ENCODE measurements around the gene DEF6.

Gene DEF6

GRCh38 chr6:35343835-35344550 lies 46.4 kb downstream of the DEF6 start:
- 64% methylated on average over 4 of the region's 6 CpGs for WGBS (ENCODE audit: insufficient coverage)
- DNase-seq, result no peak
- Histone ChIP-seq H3K4me3 (ENCODE audit: control insufficient read depth in 1 of 7, extremely low read depth in 1 of 7, insufficient read depth in 4 of 7, low read depth in 2 of 7, low read length in 6 of 7) (peak overlapping the region in 2 of 7 experiments; percentile 8 to 86), H3K36me3 (ENCODE audit: control insufficient read depth in 4 of 4, insufficient read depth in 4 of 4, low read length in 3 of 4) (peaks cover 0 to 3% (median 0%) of the 10 kb centered on the region in 4 experiments), H3K27me3 (replicated peaks in 2 of 5; ENCODE audit: control insufficient read depth in 4 of 5, insufficient read depth in 5 of 5, low read length in 4 of 5) (peaks cover 0 to 44% (median 31%) of the 10 kb centered on the region in 5 experiments), H3K4me1 (ENCODE audit: control extremely low read depth in 1 of 4, control insufficient read depth in 4 of 4, insufficient read depth in 4 of 4, low read length in 3 of 4) (peaks cover 3 to 34% (median 21%) of the 10 kb centered on the region in 4 experiments), H3K27ac (ENCODE audit: insufficient read depth in 1 of 2, low read depth in 1 of 2, low read length in 2 of 2, poor library complexity in 1 of 2, severe bottlenecking in 2 of 2) (no peak overlapping the region), H3K9me3 (ENCODE audit: control extremely low read depth in 1 of 5, control insufficient read depth in 4 of 5, insufficient read depth in 2 of 5, low read depth in 1 of 5, low read length in 4 of 5) (no peaks in the 10 kb centered on the region)
- CTCF ChIA-PET, result interaction anchor here (0.9 to 2.0 kb wide), 18 partner anchors 9 to 210 kb away, joined by 3 to 26 read pairs (median 5); partner anchors contain the start of gene FANCE
- POLR2A ChIA-PET, result interaction anchor here (0.6 to 1.3 kb wide), 3 partner anchors 74 to 105 kb away, joined by 3 read pairs; no protein-coding TSS in a partner anchor

- WGBS (ENCODE audit: insufficient coverage), result 100% methylated on average over 1 of the region's 4 CpGs
These were observed 53.8 kb downstream of the DEF6 start for GRCh38 chr6:35351422-35351821.

GRCh38 chr6:35352735-35353134 lies 55.1 kb downstream of the DEF6 start:
- 100% methylated on average over 1 of the region's 2 CpGs for WGBS (ENCODE audit: insufficient coverage)
- peaks cover 0 to 8% (median 7%) of the 10 kb centered on the region in 4 experiments for H3K4me1 ChIP-seq (ENCODE audit: control extremely low read depth in 1 of 4, control insufficient read depth in 4 of 4, insufficient read depth in 4 of 4, low read length in 3 of 4)
- H3K36me3 ChIP-seq (ENCODE audit: control insufficient read depth in 4 of 4, insufficient read depth in 4 of 4, low read length in 3 of 4), result peaks cover 0 to 6% (median 0%) of the 10 kb centered on the region in 4 experiments
- H3K4me3 ChIP-seq (ENCODE audit: control insufficient read depth in 1 of 7, extremely low read depth in 1 of 7, insufficient read depth in 4 of 7, low read depth in 2 of 7, low read length in 6 of 7), result no peak overlapping the region
- POLR2A ChIA-PET, result no interaction called here
- peaks cover 0 to 34% (median 24%) of the 10 kb centered on the region in 5 experiments for H3K27me3 ChIP-seq (replicated peaks in 2 of 5; ENCODE audit: control insufficient read depth in 4 of 5, insufficient read depth in 5 of 5, low read length in 4 of 5)
- no peak for DNase-seq
- no peak overlapping the region for H3K27ac ChIP-seq (ENCODE audit: insufficient read depth in 1 of 2, low read depth in 1 of 2, low read length in 2 of 2, poor library complexity in 1 of 2, severe bottlenecking in 2 of 2)
- peaks cover 0 to 4% (median 3%) of the 10 kb centered on the region in 5 experiments for H3K9me3 ChIP-seq (ENCODE audit: control extremely low read depth in 1 of 5, control insufficient read depth in 4 of 5, insufficient read depth in 2 of 5, low read depth in 1 of 5, low read length in 4 of 5)
- CTCF ChIA-PET, result interaction anchor here (1.0 to 1.3 kb wide), 2 partner anchors 9 to 115 kb away, joined by 3 read pairs; no protein-coding TSS in a partner anchor

More at GRCh38 chr6:35351422-35351821, 53.8 kb downstream of the DEF6 start:
- ChIA-PET CTCF (interaction anchor here (0.9 kb wide), 1 partner anchor 116 kb away, joined by 3 read pairs; no protein-coding TSS in a partner anchor), POLR2A (no interaction called here)
- Histone ChIP-seq H3K4me1 (ENCODE audit: control extremely low read depth in 1 of 4, control insufficient read depth in 4 of 4, insufficient read depth in 4 of 4, low read length in 3 of 4) (peaks cover 0 to 8% (median 7%) of the 10 kb centered on the region in 4 experiments), H3K9me3 (ENCODE audit: control extremely low read depth in 1 of 5, control insufficient read depth in 4 of 5, insufficient read depth in 2 of 5, low read depth in 1 of 5, low read length in 4 of 5) (peaks cover 0 to 4% (median 3%) of the 10 kb centered on the region in 5 experiments), H3K27me3 (replicated peaks in 2 of 5; ENCODE audit: control insufficient read depth in 4 of 5, insufficient read depth in 5 of 5, low read length in 4 of 5) (peaks cover 0 to 37% (median 24%) of the 10 kb centered on the region in 5 experiments), H3K27ac (ENCODE audit: insufficient read depth in 1 of 2, low read depth in 1 of 2, low read length in 2 of 2, poor library complexity in 1 of 2, severe bottlenecking in 2 of 2) (no peak overlapping the region), H3K4me3 (ENCODE audit: control insufficient read depth in 1 of 7, extremely low read depth in 1 of 7, insufficient read depth in 4 of 7, low read depth in 2 of 7, low read length in 6 of 7) (no peak overlapping the region), H3K36me3 (ENCODE audit: control insufficient read depth in 4 of 4, insufficient read depth in 4 of 4, low read length in 3 of 4) (peaks cover 0 to 6% (median 0%) of the 10 kb centered on the region in 4 experiments)
- no peak for DNase-seq

- Histone ChIP-seq H3K4me3 (ENCODE audit: control insufficient read depth in 1 of 7, extremely low read depth in 1 of 7, insufficient read depth in 4 of 7, low read depth in 2 of 7, low read length in 6 of 7) (no peak overlapping the region), H3K36me3 (ENCODE audit: control insufficient read depth in 4 of 4, insufficient read depth in 4 of 4, low read length in 3 of 4) (peaks cover 0 to 6% (median 0%) of the 10 kb centered on the region in 4 experiments), H3K9me3 (ENCODE audit: control extremely low read depth in 1 of 5, control insufficient read depth in 4 of 5, insufficient read depth in 2 of 5, low read depth in 1 of 5, low read length in 4 of 5) (peaks cover 0 to 4% (median 3%) of the 10 kb centered on the region in 5 experiments), H3K27ac (ENCODE audit: insufficient read depth in 1 of 2, low read depth in 1 of 2, low read length in 2 of 2, poor library complexity in 1 of 2, severe bottlenecking in 2 of 2) (no peak overlapping the region), H3K4me1 (ENCODE audit: control extremely low read depth in 1 of 4, control insufficient read depth in 4 of 4, insufficient read depth in 4 of 4, low read length in 3 of 4) (no peaks in the 10 kb centered on the region), H3K27me3 (replicated peaks in 2 of 5; ENCODE audit: control insufficient read depth in 4 of 5, insufficient read depth in 5 of 5, low read length in 4 of 5) (peaks cover 0 to 42% (median 37%) of the 10 kb centered on the region in 5 experiments)
- ChIA-PET POLR2A (no interaction called here), CTCF (interaction anchor here (1.4 to 2.7 kb wide), 3 partner anchors 10 to 111 kb away, joined by 3 to 8 read pairs (median 6); partner anchors contain the start of gene DEF6)
- DNase-seq, result no peak
- WGBS (ENCODE audit: insufficient coverage), result 99% methylated on average over 7 of the region's 13 CpGs
These were observed 56.9 kb downstream of the DEF6 start for GRCh38 chr6:35354361-35355135.

- POLR2A ChIA-PET, result interaction anchor here (1.2 kb wide), 1 partner anchor 111 kb away, joined by 4 read pairs; no protein-coding TSS in a partner anchor
- peaks cover 0 to 6% (median 0%) of the 10 kb centered on the region in 4 experiments for H3K36me3 ChIP-seq (ENCODE audit: control insufficient read depth in 4 of 4, insufficient read depth in 4 of 4, low read length in 3 of 4)
- WGBS (ENCODE audit: insufficient coverage), result 100% methylated on average over 1 of the region's 1 CpG
These were observed 58.8 kb downstream of the DEF6 start for GRCh38 chr6:35356391-35356790.

GRCh38 chr6:35357677-35358076 lies 60.1 kb downstream of the DEF6 start:
- H3K27me3 ChIP-seq (replicated peaks in 2 of 5; ENCODE audit: control insufficient read depth in 4 of 5, insufficient read depth in 5 of 5, low read length in 4 of 5), result peaks cover 0 to 44% (median 39%) of the 10 kb centered on the region in 5 experiments
- H3K36me3 ChIP-seq (ENCODE audit: control insufficient read depth in 4 of 4, insufficient read depth in 4 of 4, low read length in 3 of 4), result peaks cover 0 to 3% (median 0%) of the 10 kb centered on the region in 4 experiments
- ChIA-PET POLR2A (no interaction called here), CTCF (interaction anchor here (0.9 kb wide), 1 partner anchor 10 kb away, joined by 3 read pairs; no protein-coding TSS in a partner anchor)
- H3K27ac ChIP-seq (ENCODE audit: insufficient read depth in 1 of 2, low read depth in 1 of 2, low read length in 2 of 2, poor library complexity in 1 of 2, severe bottlenecking in 2 of 2), result no peak overlapping the region
- no peak overlapping the region for H3K4me3 ChIP-seq (ENCODE audit: control insufficient read depth in 1 of 7, extremely low read depth in 1 of 7, insufficient read depth in 4 of 7, low read depth in 2 of 7, low read length in 6 of 7)
- no peaks in the 10 kb centered on the region for H3K4me1 ChIP-seq (ENCODE audit: control extremely low read depth in 1 of 4, control insufficient read depth in 4 of 4, insufficient read depth in 4 of 4, low read length in 3 of 4)
- DNase-seq, result no peak
- peaks cover 0 to 1% (median 0%) of the 10 kb centered on the region in 5 experiments for H3K9me3 ChIP-seq (ENCODE audit: control extremely low read depth in 1 of 5, control insufficient read depth in 4 of 5, insufficient read depth in 2 of 5, low read depth in 1 of 5, low read length in 4 of 5)
- WGBS (ENCODE audit: insufficient coverage), result 86% methylated on average over 2 of the region's 4 CpGs

More at GRCh38 chr6:35356391-35356790, 58.8 kb downstream of the DEF6 start:
- no peaks in the 10 kb centered on the region for H3K4me1 ChIP-seq (ENCODE audit: control extremely low read depth in 1 of 4, control insufficient read depth in 4 of 4, insufficient read depth in 4 of 4, low read length in 3 of 4)
- H3K9me3 ChIP-seq (ENCODE audit: control extremely low read depth in 1 of 5, control insufficient read depth in 4 of 5, insufficient read depth in 2 of 5, low read depth in 1 of 5, low read length in 4 of 5), result peaks cover 0 to 4% (median 3%) of the 10 kb centered on the region in 5 experiments
- no peak overlapping the region for H3K4me3 ChIP-seq (ENCODE audit: control insufficient read depth in 1 of 7, extremely low read depth in 1 of 7, insufficient read depth in 4 of 7, low read depth in 2 of 7, low read length in 6 of 7)
- H3K27ac ChIP-seq (ENCODE audit: insufficient read depth in 1 of 2, low read depth in 1 of 2, low read length in 2 of 2, poor library complexity in 1 of 2, severe bottlenecking in 2 of 2), result no peak overlapping the region
- no peak for DNase-seq
- peaks cover 0 to 46% (median 38%) of the 10 kb centered on the region in 5 experiments for H3K27me3 ChIP-seq (replicated peaks in 2 of 5; ENCODE audit: control insufficient read depth in 4 of 5, insufficient read depth in 5 of 5, low read length in 4 of 5)
- CTCF ChIA-PET, result interaction anchor here (1.1 to 2.7 kb wide), 3 partner anchors 12 to 59 kb away, joined by 3 to 8 read pairs (median 6); partner anchors contain the start of gene DEF6
